B cell (primary cell): ENCODE results near the gene TBC1D2. TPM values are rescaled to one million over a fixed set of nuclear protein-coding genes. Genes with fewer than 3 reads are reported as not detected.

Experiments
- ATAC-seq: fragments of 200-7000 bp; cut with Tn5 transposase; one replicate; pipeline ENCODE4 v1.10.0; 2021; ENCODE audit warnings: low read depth, mild to moderate bottlenecking, moderate number of reproducible peaks, moderate library complexity
- CTCF ChIA-PET: fragments of 350-600 bp; sonication (Branson Sonifier 250); formaldehyde crosslinking; loops from one replicate; lab custom pipeline; 2021; ENCODE audit warnings: antibody characterized with exemption, inconsistent platforms; lab: Charles Lee
- POLR2A ChIA-PET: fragments of 350-600 bp; sonication (Branson Sonifier 250); formaldehyde crosslinking; loops from one replicate; lab custom pipeline; 2021; ENCODE audit warnings: antibody characterized with exemption; lab: Charles Lee
- DNase-seq: peaks from one replicate; pipeline ENCODE4 v3.0.0; 2013
- H2AFZ ChIP-seq: 2 replicates; pipeline ENCODE4 v1.6.1; 2012; ENCODE audit warnings: mild to moderate bottlenecking, low read depth, low read length; ENCODE audit not compliant: insufficient read depth, poor library complexity, severe bottlenecking
- H3K27ac ChIP-seq, 2 donors: 1 replicate in 1 of 2; 2 replicates in 1 of 2; pipeline ENCODE4 v1.5.1; 2012 to 2013; ENCODE audit warnings: low read length in 2 of 2, mild to moderate bottlenecking in 2 of 2, moderate library complexity in 1 of 2
- H3K27me3 ChIP-seq, 4 experiments: fragments of 200-600 bp in 1 of 4; sonication (generic) in 1 of 4; replicated peaks in 1 of 4; 1 replicate in 2 of 4; 2 replicates in 2 of 4; pipeline versions ENCODE4 v1.6.1 to v1.7.0; 2013 to 2016; ENCODE audit warnings: low read length in 3 of 4, mild to moderate bottlenecking in 2 of 4, mixed read lengths in 1 of 4, moderate library complexity in 1 of 4; ENCODE audit not compliant: insufficient read depth in 4 of 4, control insufficient read depth in 3 of 4; ENCODE audit errors: control extremely low read depth in 1 of 4
- H3K36me3 ChIP-seq, 2 experiments: replicated peaks in 1 of 2; 1 replicate in 1 of 2; 2 replicates in 1 of 2; pipeline versions ENCODE4 v1.6.1 to v1.7.1; 2013; ENCODE audit warnings: low read length in 1 of 2; ENCODE audit not compliant: insufficient read depth in 2 of 2, control insufficient read depth in 1 of 2; ENCODE audit errors: control extremely low read depth in 1 of 2, extremely low read depth in 1 of 2
- H3K4me1 ChIP-seq, 2 donors: fragments of 200-600 bp in 1 of 2; sonication (generic) in 1 of 2; 1 replicate in 1 of 2; 2 replicates in 1 of 2; pipeline versions ENCODE4 v1.5.1 to v1.6.1; 2013 to 2017; ENCODE audit warnings: low read length in 2 of 2; ENCODE audit not compliant: control insufficient read depth in 2 of 2, insufficient read depth in 2 of 2
- H3K4me2 ChIP-seq: replicated peaks from 2 replicates; pipeline ENCODE3; 2012; ENCODE audit warnings: mild to moderate bottlenecking, low read depth, low read length; ENCODE audit not compliant: poor library complexity, severe bottlenecking
- H3K4me3 ChIP-seq, 5 experiments: fragments of 200-600 bp in 1 of 5; sonication (generic) in 1 of 5; 1 replicate in 3 of 5; 2 replicates in 2 of 5; pipeline versions ENCODE4 v1.5.1 to v1.7.0; 2011 to 2016; ENCODE audit warnings: low read length in 4 of 5, mild to moderate bottlenecking in 4 of 5, low read depth in 2 of 5, control low read depth in 1 of 5, moderate library complexity in 1 of 5; ENCODE audit not compliant: insufficient read depth in 1 of 5; ENCODE audit errors: control extremely low read depth in 1 of 5, extremely low read depth in 1 of 5
- H3K79me2 ChIP-seq: fragments of 200-600 bp; sonication (generic); one replicate; pipeline ENCODE4 v1.6.0; 2016; ENCODE audit warnings: low read length; ENCODE audit not compliant: control insufficient read depth, insufficient read depth
- H3K9ac ChIP-seq: fragments of 200-600 bp; sonication (generic); 2 replicates; pipeline ENCODE4 v1.6.1; 2017; ENCODE audit warnings: mild to moderate bottlenecking, low read length, moderate library complexity
- H3K9me3 ChIP-seq, 3 donors: one replicate each; pipeline versions ENCODE4 v1.6.1 to v1.7.1; 2013; ENCODE audit warnings: low read length in 2 of 3; ENCODE audit not compliant: control insufficient read depth in 2 of 3, insufficient read depth in 1 of 3; ENCODE audit errors: control extremely low read depth in 1 of 3
- H4K20me1 ChIP-seq: 2 replicates; pipeline ENCODE4 v1.6.0; 2012; ENCODE audit warnings: mild to moderate bottlenecking, low read length; ENCODE audit not compliant: insufficient read depth, control insufficient read depth, poor library complexity, severe bottlenecking
- H3K27ac Mint-ChIP-seq: one replicate; pipeline ENCODE4 v1.8.0; 2021; ENCODE audit warnings: mixed read lengths
- H3K27me3 Mint-ChIP-seq: one replicate; pipeline ENCODE4 v1.8.0; 2021; ENCODE audit warnings: mixed read lengths
- H3K4me1 Mint-ChIP-seq: one replicate; pipeline ENCODE4 v1.8.0; 2021; ENCODE audit warnings: mixed read lengths
- H3K4me3 Mint-ChIP-seq: one replicate; pipeline ENCODE4 v1.8.0; 2021; ENCODE audit warnings: mixed read lengths
- H3K9me3 Mint-ChIP-seq: one replicate; pipeline ENCODE4 v1.8.0; 2022; ENCODE audit warnings: mixed read lengths; ENCODE audit not compliant: insufficient read depth
- CTCF ChIP-seq: fragments of 200-600 bp; IDR thresholded peaks from one replicate; pipeline ENCODE4 v1.8.0; 2022; ENCODE audit warnings: antibody characterized with exemption, mild to moderate bottlenecking
- EZH2 ChIP-seq: IDR thresholded peaks from 2 replicates; pipeline ENCODE4 v1.6.1; 2012; ENCODE audit warnings: borderline replicate concordance, low read depth, mild to moderate bottlenecking, moderate library complexity, low read length; ENCODE audit not compliant: insufficient read depth, poor library complexity, severe bottlenecking
- WGBS: methylation state at CpG from one replicate; pipeline ENCODE4 v1.1.5; 2013; ENCODE audit warnings: missing lambda C conversion rate; ENCODE audit not compliant: insufficient coverage; 5-methylcytosine and 5-hydroxymethylcytosine counted together
- intact Hi-C: fragments of 100-400 bp; cut with micrococcal nuclease; formaldehyde crosslinking; loops from one replicate; pipeline ENCODE4 v1.10.0; 2022
- polyA plus RNA-seq: library from polyadenylated mRNA; depleted of rRNA; stranded (reverse); fragments of >200 nt; gene quantifications from 2 replicates; pipeline ENCODE4 v1.2.3, GENCODE V29; 2012
- total RNA-seq, 2 donors: library from RNA; stranded (reverse); fragments of 120-200 nt in 1 of 2; gene quantifications; 1 replicate in 1 of 2; 2 replicates in 1 of 2; pipeline versions ENCODE4 v1.2.3 to v1.2.4, GENCODE V29; 2013 to 2022

The TBC1D2 gene
- total and polyA plus RNA-seq, 2 donors (not counting 1 experiment from before 2014, with no cell fraction given) = 5.0 to 5.3 TPM

- WGBS = 96% methylated on average over 4 of the region's 6 CpGs
These were observed 30.4 kb downstream of the TBC1D2 start for GRCh38 chr9:98225015-98225442.

More at GRCh38 chr9:98225015-98225442, 30.4 kb downstream of the TBC1D2 start:
- ChIA-PET CTCF (no interaction called here), POLR2A (no interaction called here)
- H3K4me3 ChIP-seq = no peak overlapping the region
- no peak overlapping the region for H3K4me2 ChIP-seq
- Mint-ChIP-seq H3K9me3 (no peaks in the 10 kb centered on the region), H3K4me3 (no peak overlapping the region), H3K4me1 (no peaks in the 10 kb centered on the region), H3K27me3 (no peaks in the 10 kb centered on the region), H3K27ac (no peak overlapping the region)
- no peaks in the 10 kb centered on the region for H4K20me1 ChIP-seq
- H3K9ac ChIP-seq = no peak overlapping the region
- H3K27ac ChIP-seq = no peak overlapping the region
- TF ChIP-seq CTCF (no peak), EZH2 (no peak)
- intact Hi-C loops = no loop called here
- H3K36me3 ChIP-seq = peaks cover 0 to 14% of the 10 kb centered on the region in 2 experiments
- H3K9me3 ChIP-seq = no peaks in the 10 kb centered on the region
- no peaks in the 10 kb centered on the region for H3K4me1 ChIP-seq
- H3K27me3 ChIP-seq = no peaks in the 10 kb centered on the region
- ATAC-seq (no peak), DNase-seq (no peak)
- H2AFZ ChIP-seq = no peak overlapping the region
- H3K79me2 ChIP-seq = no peaks in the 10 kb centered on the region
